A673 (cell line): ENCODE results near the gene PLEKHO2. TPM values are rescaled to one million over a fixed set of nuclear protein-coding genes. Genes with fewer than 3 reads are reported as not detected.
"Not testable (repeated sequence)": the region's sequence is repeated elsewhere in the genome, so short reads cannot be mapped to it uniquely, and the experiment has no call there.

ENCODE experiments used
- BruUV-seq: library from RNA; stranded (reverse); fragments of 400-500 nt; replicated peaks from 2 replicates; lab custom pipeline; 2021; lab: Mats Ljungman, UMichigan
- CTCF ChIA-PET: fragments of 300-600 bp; sonication (Branson Sonifier 250); formaldehyde crosslinking; loops from one replicate; lab custom pipeline; 2022; ENCODE audit warnings: antibody characterized with exemption; lab: Charles Lee
- POLR2A ChIA-PET: fragments of 300-600 bp; sonication (Branson Sonifier 250); formaldehyde crosslinking; loops from one replicate; lab custom pipeline; 2022; ENCODE audit warnings: antibody characterized with exemption; ENCODE audit not compliant: low non-redundant PET; lab: Charles Lee
- DNase-seq: peaks from one replicate; pipeline ENCODE4 v3.0.0-alpha.2; 2015; ENCODE audit warnings: low spot score
- H3K27ac ChIP-seq: fragments of 200-600 bp; sonication (generic); 2 replicates; pipeline ENCODE4 v1.5.1; 2016; ENCODE audit warnings: mixed run types, low read depth, mild to moderate bottlenecking, mixed read lengths, antibody characterized with exemption, low read length; ENCODE audit not compliant: poor library complexity, severe bottlenecking
- H3K27me3 ChIP-seq: fragments of 200-600 bp; sonication (generic); replicated peaks from 2 replicates; pipeline ENCODE4 v1.6.1; 2017; ENCODE audit warnings: mixed run types, low read depth, mild to moderate bottlenecking, mixed read lengths, antibody characterized with exemption, low read length; ENCODE audit not compliant: insufficient read depth, poor library complexity
- H3K36me3 ChIP-seq: fragments of 200-600 bp; sonication (generic); 2 replicates; pipeline ENCODE4 v1.6.1; 2016; ENCODE audit warnings: mixed run types, mild to moderate bottlenecking, mixed read lengths, antibody characterized with exemption, low read length; ENCODE audit not compliant: insufficient read depth, poor library complexity, severe bottlenecking
- H3K4me1 ChIP-seq: fragments of 200-600 bp; sonication (generic); 2 replicates; pipeline ENCODE4 v1.6.1; 2017; ENCODE audit warnings: mixed run types, mild to moderate bottlenecking, mixed read lengths, antibody characterized with exemption, low read length; ENCODE audit not compliant: insufficient read depth, poor library complexity, severe bottlenecking
- H3K4me3 ChIP-seq: fragments of 200-600 bp; sonication (generic); 2 replicates; pipeline ENCODE4 v1.5.1; 2016; ENCODE audit warnings: low read depth, mixed run types, mild to moderate bottlenecking, mixed read lengths, low read length; ENCODE audit not compliant: poor library complexity, severe bottlenecking
- H3K9me3 ChIP-seq: fragments of 200-600 bp; sonication (generic); 2 replicates; pipeline ENCODE4 v1.6.1; 2016; ENCODE audit warnings: mixed run types, low read depth, mild to moderate bottlenecking, mixed read lengths, antibody characterized with exemption, low read length; ENCODE audit not compliant: poor library complexity, severe bottlenecking
- EZH2 ChIP-seq: fragments of 200-600 bp; sonication (generic); IDR thresholded peaks from 2 replicates; pipeline ENCODE4 v1.6.1; 2017; ENCODE audit warnings: borderline replicate concordance, low read depth, mild to moderate bottlenecking, mixed read lengths, antibody characterized with exemption, low read length; ENCODE audit not compliant: poor library complexity, severe bottlenecking
- intact Hi-C: fragments of 100-400 bp; cut with micrococcal nuclease; formaldehyde crosslinking; loops from one replicate; pipeline ENCODE4 v1.10.0; 2022; ENCODE audit not compliant: unreplicated experiment
- total RNA-seq: library from RNA; stranded (reverse); gene quantifications from 2 replicates; pipeline ENCODE4 v1.2.3, GENCODE V29; 2021
- TF ChIP-seq, protein P1 (sequence below): fragments of 300-800, 200-600 bp; sonication (generic); conservative IDR thresholded peaks from 2 replicates; pipeline ENCODE4 v1.5.1; 2017; ENCODE audit warnings: low read depth, mild to moderate bottlenecking, antibody characterized with exemption, low read length, moderate library complexity, mixed read lengths

PLEKHO2 gene
- total RNA-seq, 1 experiment from 2014 or later = 8.9 TPM

DNA sequence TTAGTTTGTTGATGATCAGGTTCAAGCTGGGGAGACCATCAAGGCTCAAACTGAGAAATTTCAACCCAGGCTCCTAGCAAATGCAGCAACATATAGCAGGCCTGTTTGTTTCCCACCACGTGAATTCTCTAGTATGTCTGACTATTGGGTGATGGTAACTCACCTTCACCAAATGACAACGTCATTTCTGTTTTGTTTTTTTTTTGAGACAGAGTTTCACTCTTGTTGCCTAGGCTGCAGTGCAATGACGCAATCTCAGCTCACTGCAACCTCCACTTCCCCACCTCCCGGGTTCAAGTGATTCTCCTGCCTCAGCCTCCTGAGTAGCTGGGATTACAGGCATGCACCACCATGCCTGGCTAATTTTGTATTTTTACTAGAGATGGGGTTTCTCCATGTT, 26.8 kb upstream of the PLEKHO2 start:
- DNase-seq, BruUV-seq, POLR2A ChIA-PET, H3K9me3 ChIP-seq, H3K27ac ChIP-seq, intact Hi-C loops, H3K27me3 ChIP-seq, H3K4me1 ChIP-seq, H3K4me3 ChIP-seq: not testable (repeated sequence)
- CTCF ChIA-PET = interaction anchor here (0.6 to 1.3 kb wide), 2 partner anchors 21 to 55 kb away, joined by 3 to 8 read pairs; no protein-coding TSS in a partner anchor
- H3K36me3 ChIP-seq = peaks cover 37% of the 10 kb centered on the region

DNA sequence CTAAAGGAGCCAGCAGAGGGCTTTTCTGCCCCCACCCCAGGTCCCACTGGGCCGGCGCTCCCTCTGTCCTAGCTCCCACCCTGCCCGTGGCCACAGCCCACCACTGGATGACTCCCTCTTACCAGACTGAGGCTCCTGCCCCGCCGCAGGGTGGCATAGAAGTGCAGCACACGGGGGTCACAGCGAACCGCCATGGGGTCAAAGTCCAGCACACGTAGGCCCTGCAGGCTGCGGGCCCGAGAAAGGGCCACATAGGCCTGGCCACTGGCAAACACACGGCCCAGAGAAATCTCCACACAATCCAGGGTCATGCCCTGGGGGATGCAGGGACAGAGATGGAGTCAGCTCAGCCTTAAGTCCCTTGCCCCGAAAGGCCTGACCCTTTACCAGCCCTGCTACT, 25.3 kb upstream of the PLEKHO2 start:
- POLR2A ChIA-PET = no interaction called here
- DNase-seq = no peak
- peak overlapping the region; percentile 10 for H3K27ac ChIP-seq
- H3K4me1 ChIP-seq = no peaks in the 10 kb centered on the region
- CTCF ChIA-PET = no interaction called here
- TF ChIP-seq, protein P1, sequence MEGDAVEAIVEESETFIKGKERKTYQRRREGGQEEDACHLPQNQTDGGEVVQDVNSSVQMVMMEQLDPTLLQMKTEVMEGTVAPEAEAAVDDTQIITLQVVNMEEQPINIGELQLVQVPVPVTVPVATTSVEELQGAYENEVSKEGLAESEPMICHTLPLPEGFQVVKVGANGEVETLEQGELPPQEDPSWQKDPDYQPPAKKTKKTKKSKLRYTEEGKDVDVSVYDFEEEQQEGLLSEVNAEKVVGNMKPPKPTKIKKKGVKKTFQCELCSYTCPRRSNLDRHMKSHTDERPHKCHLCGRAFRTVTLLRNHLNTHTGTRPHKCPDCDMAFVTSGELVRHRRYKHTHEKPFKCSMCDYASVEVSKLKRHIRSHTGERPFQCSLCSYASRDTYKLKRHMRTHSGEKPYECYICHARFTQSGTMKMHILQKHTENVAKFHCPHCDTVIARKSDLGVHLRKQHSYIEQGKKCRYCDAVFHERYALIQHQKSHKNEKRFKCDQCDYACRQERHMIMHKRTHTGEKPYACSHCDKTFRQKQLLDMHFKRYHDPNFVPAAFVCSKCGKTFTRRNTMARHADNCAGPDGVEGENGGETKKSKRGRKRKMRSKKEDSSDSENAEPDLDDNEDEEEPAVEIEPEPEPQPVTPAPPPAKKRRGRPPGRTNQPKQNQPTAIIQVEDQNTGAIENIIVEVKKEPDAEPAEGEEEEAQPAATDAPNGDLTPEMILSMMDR = no peak
- TF ChIP-seq EZH2 = no peak
- BruUV-seq = no TSS peak
- no peak overlapping the region for H3K4me3 ChIP-seq
- H3K9me3 ChIP-seq = no peaks in the 10 kb centered on the region
- H3K36me3 ChIP-seq = peaks cover 48% of the 10 kb centered on the region
- intact Hi-C loops = no loop called here
- H3K27me3 ChIP-seq = no peaks in the 10 kb centered on the region

DNA sequence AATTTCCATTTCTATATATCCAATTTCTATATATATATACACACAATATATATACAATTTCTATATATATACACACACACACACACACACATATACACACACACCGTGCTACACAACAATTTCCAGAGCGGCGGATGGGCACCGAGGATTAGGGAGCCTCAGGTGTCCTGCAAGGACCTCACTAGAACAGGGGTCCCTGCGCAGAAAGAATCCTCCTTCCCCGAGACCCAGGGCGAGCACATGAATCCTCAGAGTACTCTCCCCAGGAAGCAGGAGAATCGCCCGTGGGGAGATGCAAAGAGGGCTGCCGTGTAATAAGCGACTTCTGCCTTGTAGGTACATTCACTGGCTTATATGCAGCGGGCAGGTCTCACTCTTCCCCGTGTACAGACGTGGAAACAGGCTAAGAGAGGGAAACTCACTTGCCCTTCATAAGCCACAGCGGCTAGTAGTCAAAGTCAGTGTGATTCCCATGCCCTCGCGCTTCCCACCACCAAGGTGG, 16.7 kb upstream of the PLEKHO2 start:
- no peak for TF ChIP-seq EZH2
- TF ChIP-seq, protein P1 = no peak
- DNase-seq = no peak
- TSS peak; percentile 61 for BruUV-seq
- Histone ChIP-seq H3K4me1 (peaks cover 4% of the 10 kb centered on the region), H3K9me3 (no peaks in the 10 kb centered on the region), H3K36me3 (peaks cover 24% of the 10 kb centered on the region), H3K27me3 (no peaks in the 10 kb centered on the region), H3K27ac (peak overlapping the region; percentile 83), H3K4me3 (peak overlapping the region; percentile 84)
- ChIA-PET CTCF (interaction anchor here (1.1 kb wide), 2 partner anchors 10 to 15 kb away, joined by 3 to 4 read pairs; no protein-coding TSS in a partner anchor), POLR2A (interaction anchor here (0.7 kb wide), 1 partner anchor 620 kb away, joined by 3 read pairs; no protein-coding TSS in a partner anchor)
- intact Hi-C loops = no loop called here
